ENCODE measurements around the gene GPR155. TPM values are rescaled to one million over a fixed set of nuclear protein-coding genes. Genes with fewer than 3 reads are reported as not detected.
A peak's percentile ranks its signal among the peaks of the same experiment; 100 is the strongest.

GPR155 gene
- polyA plus RNA-seq, 2 donors = 1.0 to 1.1 TPM

DNA sequence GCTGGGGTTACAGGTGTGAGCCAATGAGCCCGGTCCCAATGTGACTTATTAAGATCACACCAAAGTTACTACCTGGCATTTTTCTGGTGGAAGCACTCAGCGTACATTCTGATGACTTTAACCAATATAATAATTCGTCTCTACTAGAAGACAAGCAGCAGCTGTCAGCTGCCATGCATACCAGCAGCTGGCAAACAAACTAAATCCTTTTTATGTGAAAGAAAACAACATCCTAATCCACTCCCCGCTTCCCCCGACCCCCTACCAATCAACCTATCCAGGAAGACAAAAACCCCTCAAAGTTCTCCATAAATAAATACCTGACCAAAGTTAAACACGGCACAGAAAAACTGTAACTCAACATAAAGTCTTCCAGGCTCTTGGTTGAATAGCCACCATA lies 42.1 kb downstream of the GPR155 start:
- no peaks in the 10 kb centered on the region for H3K27me3 ChIP-seq (ENCODE audit: control insufficient read depth in 1 of 2, insufficient read depth in 2 of 2, low read length in 2 of 2)
- no peak overlapping the region for H3K27ac ChIP-seq (ENCODE audit: low read depth in 2 of 2, low read length in 1 of 2)
- no peaks in the 10 kb centered on the region for H3K36me3 ChIP-seq (ENCODE audit: control insufficient read depth in 2 of 2, insufficient read depth in 2 of 2, low read length in 1 of 2)
- H3K4me3 ChIP-seq (ENCODE audit: low read depth in 1 of 2, low read length in 2 of 2) = no peak overlapping the region
- no peaks in the 10 kb centered on the region for H3K9me3 ChIP-seq (ENCODE audit: control insufficient read depth in 2 of 2, insufficient read depth in 1 of 2, low read depth in 1 of 2, low read length in 1 of 2)
- 66 to 79% methylated on average over 6 of the region's 6 CpGs for WGBS, 2 donors
- H3K4me1 ChIP-seq (ENCODE audit: control insufficient read depth in 2 of 2, insufficient read depth in 2 of 2, low read length in 1 of 2) = no peaks in the 10 kb centered on the region

GRCh38 chr2:174442546-174443510 lies 44.0 kb downstream of the GPR155 start:
- no peak overlapping the region for H3K4me3 ChIP-seq (ENCODE audit: low read depth in 1 of 2, low read length in 2 of 2)
- no peaks in the 10 kb centered on the region for H3K27me3 ChIP-seq (ENCODE audit: control insufficient read depth in 1 of 2, insufficient read depth in 2 of 2, low read length in 2 of 2)
- no peaks in the 10 kb centered on the region for H3K9me3 ChIP-seq (ENCODE audit: control insufficient read depth in 2 of 2, insufficient read depth in 1 of 2, low read depth in 1 of 2, low read length in 1 of 2)
- H3K27ac ChIP-seq (ENCODE audit: low read depth in 2 of 2, low read length in 1 of 2) = no peak overlapping the region
- no peaks in the 10 kb centered on the region for H3K36me3 ChIP-seq (ENCODE audit: control insufficient read depth in 2 of 2, insufficient read depth in 2 of 2, low read length in 1 of 2)
- H3K4me1 ChIP-seq (ENCODE audit: control insufficient read depth in 2 of 2, insufficient read depth in 2 of 2, low read length in 1 of 2) = no peaks in the 10 kb centered on the region
- 77 to 85% methylated on average over 3 of the region's 3 CpGs for WGBS, 2 donors

- no peak overlapping the region for H3K4me3 ChIP-seq (ENCODE audit: low read depth in 1 of 2, low read length in 2 of 2)
- WGBS, 2 donors = 88 to 90% methylated on average over 2 of the region's 2 CpGs
- H3K4me1 ChIP-seq (ENCODE audit: control insufficient read depth in 2 of 2, insufficient read depth in 2 of 2, low read length in 1 of 2) = no peaks in the 10 kb centered on the region
- peaks cover 0 to 2% of the 10 kb centered on the region in 2 donors for H3K36me3 ChIP-seq (ENCODE audit: control insufficient read depth in 2 of 2, insufficient read depth in 2 of 2, low read length in 1 of 2)
- no peaks in the 10 kb centered on the region for H3K27me3 ChIP-seq (ENCODE audit: control insufficient read depth in 1 of 2, insufficient read depth in 2 of 2, low read length in 2 of 2)
- no peak overlapping the region for H3K27ac ChIP-seq (ENCODE audit: low read depth in 2 of 2, low read length in 1 of 2)
- H3K9me3 ChIP-seq (ENCODE audit: control insufficient read depth in 2 of 2, insufficient read depth in 1 of 2, low read depth in 1 of 2, low read length in 1 of 2) = no peaks in the 10 kb centered on the region
Observed at GRCh38 chr2:174439950-174440349, 46.9 kb downstream of the GPR155 start.

DNA sequence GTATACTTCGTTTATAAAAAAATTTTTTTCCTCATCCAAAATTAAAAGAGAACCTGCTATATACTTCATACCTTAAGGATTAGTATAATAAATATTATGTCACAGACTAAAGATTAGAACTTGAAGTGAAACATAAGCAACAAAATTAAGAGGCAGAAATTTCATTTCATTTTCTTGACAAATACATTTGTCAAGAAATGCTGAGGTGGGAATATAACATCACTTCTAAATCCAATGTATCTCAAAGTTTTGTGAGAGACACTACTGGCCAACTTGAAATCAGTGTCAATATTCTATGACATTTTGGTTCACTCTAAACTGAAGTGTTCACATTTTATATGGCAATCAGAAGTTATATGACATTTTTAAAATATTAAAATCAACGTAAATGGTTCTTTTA lies 47.5 kb downstream of the GPR155 start:
- H3K27me3 ChIP-seq (ENCODE audit: control insufficient read depth in 1 of 2, insufficient read depth in 2 of 2, low read length in 2 of 2) = no peaks in the 10 kb centered on the region
- 84 to 88% methylated on average over 2 of the region's 2 CpGs for WGBS, 2 donors
- H3K9me3 ChIP-seq (ENCODE audit: control insufficient read depth in 2 of 2, insufficient read depth in 1 of 2, low read depth in 1 of 2, low read length in 1 of 2) = no peaks in the 10 kb centered on the region
- no peak overlapping the region for H3K27ac ChIP-seq (ENCODE audit: low read depth in 2 of 2, low read length in 1 of 2)
- peaks cover 0 to 2% of the 10 kb centered on the region in 2 donors for H3K36me3 ChIP-seq (ENCODE audit: control insufficient read depth in 2 of 2, insufficient read depth in 2 of 2, low read length in 1 of 2)
- no peaks in the 10 kb centered on the region for H3K4me1 ChIP-seq (ENCODE audit: control insufficient read depth in 2 of 2, insufficient read depth in 2 of 2, low read length in 1 of 2)
- H3K4me3 ChIP-seq (ENCODE audit: low read depth in 1 of 2, low read length in 2 of 2) = no peak overlapping the region

DNA sequence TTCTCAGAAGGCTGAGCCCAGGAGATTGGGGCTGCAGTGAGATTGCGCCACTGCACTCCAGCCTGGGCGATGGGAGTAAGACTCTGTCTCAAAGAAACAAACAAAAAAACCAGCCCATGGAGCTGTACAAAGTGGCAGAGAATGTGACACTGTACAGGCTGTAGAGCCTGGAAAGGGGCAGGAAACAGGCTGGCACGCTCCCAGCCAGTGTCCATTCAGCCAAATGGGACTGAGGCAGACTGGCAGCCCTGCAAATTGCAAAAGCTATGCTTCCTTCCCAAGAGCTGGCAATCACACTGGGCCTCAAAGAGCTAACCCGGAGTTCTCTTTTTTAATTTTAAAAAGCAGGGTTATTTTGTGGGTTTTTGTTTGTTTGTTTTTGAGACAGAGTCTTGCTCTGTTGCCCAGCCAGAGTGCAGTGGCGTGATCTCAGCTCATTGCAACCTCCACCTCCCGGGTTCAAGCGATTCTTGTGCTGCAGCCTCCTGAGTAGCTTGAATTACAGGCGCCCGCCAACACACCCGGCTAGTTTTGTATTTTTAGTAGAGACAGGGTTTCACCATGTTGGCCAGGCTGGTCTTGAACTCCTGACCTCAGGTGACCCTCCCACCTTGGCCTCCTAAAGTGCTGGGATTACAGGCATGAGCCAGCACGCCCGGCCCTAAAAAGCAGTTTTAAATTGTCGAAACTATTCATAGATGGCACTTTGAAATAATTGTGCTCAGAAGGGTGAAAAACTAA lies 48.5 kb downstream of the GPR155 start:
- WGBS, 2 donors = 77 to 90% methylated on average over 13 of the region's 13 CpGs
- H3K27me3 ChIP-seq (ENCODE audit: control insufficient read depth in 1 of 2, insufficient read depth in 2 of 2, low read length in 2 of 2) = no peaks in the 10 kb centered on the region
- no peak overlapping the region for H3K27ac ChIP-seq (ENCODE audit: low read depth in 2 of 2, low read length in 1 of 2)
- no peaks in the 10 kb centered on the region for H3K4me1 ChIP-seq (ENCODE audit: control insufficient read depth in 2 of 2, insufficient read depth in 2 of 2, low read length in 1 of 2)
- no peak overlapping the region for H3K4me3 ChIP-seq (ENCODE audit: low read depth in 1 of 2, low read length in 2 of 2)
- H3K9me3 ChIP-seq (ENCODE audit: control insufficient read depth in 2 of 2, insufficient read depth in 1 of 2, low read depth in 1 of 2, low read length in 1 of 2) = no peaks in the 10 kb centered on the region
- H3K36me3 ChIP-seq (ENCODE audit: control insufficient read depth in 2 of 2, insufficient read depth in 2 of 2, low read length in 1 of 2) = peaks cover 0 to 2% of the 10 kb centered on the region in 2 donors

DNA sequence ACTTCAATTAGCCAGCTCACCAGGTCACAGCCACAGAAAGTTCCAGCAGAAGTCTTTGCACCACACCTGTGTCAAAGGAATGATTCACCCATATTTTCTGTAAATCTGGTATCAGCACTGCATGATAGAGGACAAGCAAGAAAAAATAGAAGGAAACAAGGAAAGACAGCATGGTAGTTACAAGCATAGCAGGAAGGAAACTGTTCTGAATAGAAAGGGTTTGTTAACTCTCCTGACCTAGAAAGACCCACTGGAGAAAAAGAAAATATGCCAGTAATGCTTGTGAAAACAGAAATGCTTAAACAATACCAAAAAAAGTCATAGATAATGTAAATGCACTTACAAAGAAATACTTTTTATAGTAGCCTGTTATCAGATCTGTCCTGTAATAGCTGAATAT lies 50.5 kb downstream of the GPR155 start:
- H3K4me3 ChIP-seq (ENCODE audit: low read depth in 1 of 2, low read length in 2 of 2) = no peak overlapping the region

GRCh38 chr2:174431902-174432301 lies 54.9 kb downstream of the GPR155 start:
- no peaks in the 10 kb centered on the region for H3K27me3 ChIP-seq (ENCODE audit: control insufficient read depth in 1 of 2, insufficient read depth in 2 of 2, low read length in 2 of 2)
- no peak overlapping the region for H3K27ac ChIP-seq (ENCODE audit: low read depth in 2 of 2, low read length in 1 of 2)
- H3K9me3 ChIP-seq (ENCODE audit: control insufficient read depth in 2 of 2, insufficient read depth in 1 of 2, low read depth in 1 of 2, low read length in 1 of 2) = no peaks in the 10 kb centered on the region
- no peak overlapping the region for H3K4me3 ChIP-seq (ENCODE audit: low read depth in 1 of 2, low read length in 2 of 2)
- H3K36me3 ChIP-seq (ENCODE audit: control insufficient read depth in 2 of 2, insufficient read depth in 2 of 2, low read length in 1 of 2) = peaks cover 0 to 2% of the 10 kb centered on the region in 2 donors
- H3K4me1 ChIP-seq (ENCODE audit: control insufficient read depth in 2 of 2, insufficient read depth in 2 of 2, low read length in 1 of 2) = no peaks in the 10 kb centered on the region
- 97 to 100% methylated on average over 1 of the region's 1 CpG for WGBS, 2 donors

More for the DNA sequence above, 50.5 kb downstream of the GPR155 start:
- H3K27me3 ChIP-seq (ENCODE audit: control insufficient read depth in 1 of 2, insufficient read depth in 2 of 2, low read length in 2 of 2) = no peaks in the 10 kb centered on the region
- peak overlapping the region in 1 of 2 donors; percentile 11 for H3K27ac ChIP-seq (ENCODE audit: low read depth in 2 of 2, low read length in 1 of 2)
- H3K9me3 ChIP-seq (ENCODE audit: control insufficient read depth in 2 of 2, insufficient read depth in 1 of 2, low read depth in 1 of 2, low read length in 1 of 2) = no peaks in the 10 kb centered on the region
- H3K4me1 ChIP-seq (ENCODE audit: control insufficient read depth in 2 of 2, insufficient read depth in 2 of 2, low read length in 1 of 2) = no peaks in the 10 kb centered on the region
- H3K36me3 ChIP-seq (ENCODE audit: control insufficient read depth in 2 of 2, insufficient read depth in 2 of 2, low read length in 1 of 2) = peaks cover 0 to 2% of the 10 kb centered on the region in 2 donors

DNA sequence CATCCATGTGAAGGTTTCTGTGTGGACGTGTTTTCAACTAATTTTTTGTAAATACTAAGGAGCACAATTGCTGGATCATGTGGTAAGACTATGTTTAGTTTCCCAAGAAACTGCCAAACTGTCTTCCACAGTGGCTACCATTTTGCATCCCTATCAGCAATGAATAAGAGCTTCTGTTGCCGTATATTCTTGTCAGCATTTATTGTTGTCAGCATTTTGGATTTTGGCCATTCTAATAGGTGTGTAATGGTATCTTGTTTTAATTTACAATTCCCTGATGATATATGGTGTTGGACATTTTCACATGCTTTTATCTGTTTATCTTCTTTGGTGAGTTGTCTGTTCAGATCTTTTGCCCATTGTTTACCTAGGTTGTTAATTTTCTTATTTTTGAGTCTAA lies 56.8 kb downstream of the GPR155 start:
- no peak overlapping the region for H3K27ac ChIP-seq (ENCODE audit: low read depth in 2 of 2, low read length in 1 of 2)
- no peak overlapping the region for H3K4me3 ChIP-seq (ENCODE audit: low read depth in 1 of 2, low read length in 2 of 2)
- no peaks in the 10 kb centered on the region for H3K27me3 ChIP-seq (ENCODE audit: control insufficient read depth in 1 of 2, insufficient read depth in 2 of 2, low read length in 2 of 2)
- H3K36me3 ChIP-seq (ENCODE audit: control insufficient read depth in 2 of 2, insufficient read depth in 2 of 2, low read length in 1 of 2) = no peaks in the 10 kb centered on the region
- H3K4me1 ChIP-seq (ENCODE audit: control insufficient read depth in 2 of 2, insufficient read depth in 2 of 2, low read length in 1 of 2) = no peaks in the 10 kb centered on the region
- WGBS, 2 donors = 74 to 93% methylated on average over 2 of the region's 2 CpGs
- no peaks in the 10 kb centered on the region for H3K9me3 ChIP-seq (ENCODE audit: control insufficient read depth in 2 of 2, insufficient read depth in 1 of 2, low read depth in 1 of 2, low read length in 1 of 2)

DNA sequence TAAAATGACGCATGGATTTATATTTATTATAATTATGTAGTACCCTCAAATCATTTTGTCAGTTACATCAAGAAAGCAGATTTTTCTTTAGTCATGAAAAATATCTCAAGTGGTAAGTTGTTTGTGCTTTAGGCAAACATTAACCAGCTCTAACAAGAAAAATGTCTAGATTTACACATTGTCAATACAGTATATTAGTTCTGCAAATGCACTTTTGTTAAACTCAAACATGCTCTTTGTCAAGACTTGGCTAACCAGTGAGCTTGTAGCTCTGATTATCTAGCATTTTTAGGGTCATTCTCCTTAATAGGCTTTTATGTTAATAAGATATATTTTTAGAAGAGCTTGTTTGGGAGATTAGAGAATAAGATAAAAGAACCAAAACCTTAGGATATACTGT lies 58.6 kb downstream of the GPR155 start:
- Histone ChIP-seq H3K9me3 (ENCODE audit: control insufficient read depth in 2 of 2, insufficient read depth in 1 of 2, low read depth in 1 of 2, low read length in 1 of 2) (no peaks in the 10 kb centered on the region), H3K27me3 (ENCODE audit: control insufficient read depth in 1 of 2, insufficient read depth in 2 of 2, low read length in 2 of 2) (no peaks in the 10 kb centered on the region), H3K4me1 (ENCODE audit: control insufficient read depth in 2 of 2, insufficient read depth in 2 of 2, low read length in 1 of 2) (no peaks in the 10 kb centered on the region), H3K27ac (ENCODE audit: low read depth in 2 of 2, low read length in 1 of 2) (no peak overlapping the region), H3K4me3 (ENCODE audit: low read depth in 1 of 2, low read length in 2 of 2) (no peak overlapping the region), H3K36me3 (ENCODE audit: control insufficient read depth in 2 of 2, insufficient read depth in 2 of 2, low read length in 1 of 2) (no peaks in the 10 kb centered on the region)
- WGBS, 2 donors = 86 to 95% methylated on average over 1 of the region's 1 CpG

Data from esophagus (tissue), 2 donors.